HFFc6 (cell line): ENCODE measurements around the gene SLC7A9. TPM values are rescaled to one million over a fixed set of nuclear protein-coding genes. Genes with fewer than 3 reads are reported as not detected.

Experiments used
- DNase-seq: peaks from one replicate; pipeline ENCODE4 v3.0.0-alpha.2; 2018
- H3K27ac Mint-ChIP-seq: 2 replicates; pipeline ENCODE4 v1.8.0; 2020; ENCODE audit warnings: mild to moderate bottlenecking, mixed read lengths
- H3K27me3 Mint-ChIP-seq: 2 replicates; pipeline ENCODE4 v1.8.0; 2021; ENCODE audit warnings: mild to moderate bottlenecking, moderate library complexity, mixed read lengths; ENCODE audit not compliant: insufficient read depth
- H3K36me3 Mint-ChIP-seq: 2 replicates; pipeline ENCODE4 v1.8.0; 2021; ENCODE audit warnings: low read depth, mixed read lengths
- H3K4me1 Mint-ChIP-seq: 2 replicates; pipeline ENCODE4 v1.8.0; 2020; ENCODE audit warnings: low read depth, mixed read lengths
- H3K4me3 Mint-ChIP-seq: 2 replicates; pipeline ENCODE4 v1.8.0; 2020; ENCODE audit warnings: mild to moderate bottlenecking, moderate library complexity, mixed read lengths
- H3K9me3 Mint-ChIP-seq: 2 replicates; pipeline ENCODE4 v1.8.0; 2020; ENCODE audit warnings: mild to moderate bottlenecking, mixed read lengths
- total RNA-seq, 6 experiments: library from RNA; stranded (reverse); fragmentation: NEBNext Ultra II Directional; extraction: Animal tissue kit (Norgen Biotek cat#: 25700); gene quantifications; 2 replicates in 1 of 6; 3 replicates in 5 of 6; pipeline ENCODE4 v1.2.3, GENCODE V29; 2021
- TF ChIP-seq, protein P1 (sequence below): fragments of 200-600 bp; sonication (generic); IDR thresholded peaks from 2 replicates; pipeline ENCODE4 v1.5.0; 2021; ENCODE audit warnings: antibody characterized with exemption, mild to moderate bottlenecking

The SLC7A9 gene
- total RNA-seq, 6 experiments from 2014 or later: not detected

DNA sequence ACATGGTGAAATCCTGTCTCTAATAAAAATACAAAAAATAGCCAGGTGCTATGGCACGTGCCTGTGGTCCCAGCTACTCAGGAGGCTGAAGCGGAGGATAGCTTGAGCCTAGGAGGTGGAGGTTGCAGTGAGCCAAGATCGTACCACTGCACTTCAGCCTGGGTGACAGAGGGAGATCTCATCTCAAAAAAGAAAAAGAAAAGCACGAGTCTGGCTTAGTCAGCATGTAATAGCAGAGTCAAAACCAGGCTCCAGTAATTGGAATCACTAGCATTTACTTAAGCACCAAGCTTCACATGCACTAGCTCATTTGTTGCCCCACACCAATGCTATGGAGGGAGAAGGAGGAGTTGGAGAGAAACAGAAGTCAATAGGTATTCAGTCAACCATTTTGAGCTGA is 41.9 kb upstream of the SLC7A9 start:
- H3K27me3 Mint-ChIP-seq: no peaks in the 10 kb centered on the region; the same call in 1 of the 2 replicates
- DNase-seq: no peak
- H3K9me3 Mint-ChIP-seq: no peaks in the 10 kb centered on the region
- peaks cover 15% of the 10 kb centered on the region for H3K36me3 Mint-ChIP-seq
- no peak overlapping the region for H3K4me3 Mint-ChIP-seq
- H3K27ac Mint-ChIP-seq: no peak overlapping the region
- TF ChIP-seq, protein P1, sequence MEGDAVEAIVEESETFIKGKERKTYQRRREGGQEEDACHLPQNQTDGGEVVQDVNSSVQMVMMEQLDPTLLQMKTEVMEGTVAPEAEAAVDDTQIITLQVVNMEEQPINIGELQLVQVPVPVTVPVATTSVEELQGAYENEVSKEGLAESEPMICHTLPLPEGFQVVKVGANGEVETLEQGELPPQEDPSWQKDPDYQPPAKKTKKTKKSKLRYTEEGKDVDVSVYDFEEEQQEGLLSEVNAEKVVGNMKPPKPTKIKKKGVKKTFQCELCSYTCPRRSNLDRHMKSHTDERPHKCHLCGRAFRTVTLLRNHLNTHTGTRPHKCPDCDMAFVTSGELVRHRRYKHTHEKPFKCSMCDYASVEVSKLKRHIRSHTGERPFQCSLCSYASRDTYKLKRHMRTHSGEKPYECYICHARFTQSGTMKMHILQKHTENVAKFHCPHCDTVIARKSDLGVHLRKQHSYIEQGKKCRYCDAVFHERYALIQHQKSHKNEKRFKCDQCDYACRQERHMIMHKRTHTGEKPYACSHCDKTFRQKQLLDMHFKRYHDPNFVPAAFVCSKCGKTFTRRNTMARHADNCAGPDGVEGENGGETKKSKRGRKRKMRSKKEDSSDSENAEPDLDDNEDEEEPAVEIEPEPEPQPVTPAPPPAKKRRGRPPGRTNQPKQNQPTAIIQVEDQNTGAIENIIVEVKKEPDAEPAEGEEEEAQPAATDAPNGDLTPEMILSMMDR: no peak
- H3K4me1 Mint-ChIP-seq: no peaks in the 10 kb centered on the region

GRCh38 chr19:32910874-32911273 is 41.3 kb upstream of the SLC7A9 start:
- H3K9me3 Mint-ChIP-seq: no peaks in the 10 kb centered on the region; the same call in 1 of the 2 replicates

GRCh38 chr19:32910094-32910493 is 40.5 kb upstream of the SLC7A9 start:
- no peak for DNase-seq
- peaks cover 26% of the 10 kb centered on the region for H3K36me3 Mint-ChIP-seq
- no peak overlapping the region for H3K4me3 Mint-ChIP-seq
- no peak overlapping the region for H3K27ac Mint-ChIP-seq
- TF ChIP-seq, protein P1: no peak
- H3K27me3 Mint-ChIP-seq: no peaks in the 10 kb centered on the region; the same call in 1 of the 2 replicates
- no peaks in the 10 kb centered on the region; the same call in 1 of the 2 replicates for H3K9me3 Mint-ChIP-seq
- H3K4me1 Mint-ChIP-seq: no peaks in the 10 kb centered on the region

More at GRCh38 chr19:32910874-32911273, 41.3 kb upstream of the SLC7A9 start:
- peaks cover 21% of the 10 kb centered on the region for H3K36me3 Mint-ChIP-seq
- DNase-seq: no peak
- H3K4me1 Mint-ChIP-seq: no peaks in the 10 kb centered on the region
- no peaks in the 10 kb centered on the region; the same call in 1 of the 2 replicates for H3K27me3 Mint-ChIP-seq
- no peak overlapping the region for H3K27ac Mint-ChIP-seq
- TF ChIP-seq, protein P1: no peak
- no peak overlapping the region for H3K4me3 Mint-ChIP-seq

DNA sequence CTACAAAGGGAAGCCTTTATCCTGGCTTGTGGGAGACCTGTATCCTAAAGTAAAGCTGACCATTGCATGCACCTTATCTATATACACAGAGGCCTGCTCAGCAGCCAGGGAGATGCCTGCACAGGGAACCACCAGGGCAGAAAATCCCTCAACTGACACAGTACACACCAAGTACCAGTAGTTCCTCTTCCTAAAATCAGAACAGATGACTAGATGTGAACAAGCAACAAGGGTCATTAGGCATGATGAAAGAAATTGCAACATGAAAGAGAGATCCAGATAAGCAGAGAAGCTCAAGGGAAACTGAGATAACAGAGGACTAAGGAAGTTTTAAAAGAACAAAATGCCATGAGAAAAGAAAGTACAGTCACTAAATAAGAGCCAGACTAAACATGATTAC is 39.7 kb upstream of the SLC7A9 start:
- H3K36me3 Mint-ChIP-seq: peaks cover 26% of the 10 kb centered on the region
- no peak overlapping the region for H3K4me3 Mint-ChIP-seq
- no peak for DNase-seq
- H3K4me1 Mint-ChIP-seq: no peaks in the 10 kb centered on the region
- TF ChIP-seq, protein P1: no peak
- H3K9me3 Mint-ChIP-seq: no peaks in the 10 kb centered on the region; the same call in 1 of the 2 replicates
- no peaks in the 10 kb centered on the region; the same call in 1 of the 2 replicates for H3K27me3 Mint-ChIP-seq
- no peak overlapping the region for H3K27ac Mint-ChIP-seq

DNA sequence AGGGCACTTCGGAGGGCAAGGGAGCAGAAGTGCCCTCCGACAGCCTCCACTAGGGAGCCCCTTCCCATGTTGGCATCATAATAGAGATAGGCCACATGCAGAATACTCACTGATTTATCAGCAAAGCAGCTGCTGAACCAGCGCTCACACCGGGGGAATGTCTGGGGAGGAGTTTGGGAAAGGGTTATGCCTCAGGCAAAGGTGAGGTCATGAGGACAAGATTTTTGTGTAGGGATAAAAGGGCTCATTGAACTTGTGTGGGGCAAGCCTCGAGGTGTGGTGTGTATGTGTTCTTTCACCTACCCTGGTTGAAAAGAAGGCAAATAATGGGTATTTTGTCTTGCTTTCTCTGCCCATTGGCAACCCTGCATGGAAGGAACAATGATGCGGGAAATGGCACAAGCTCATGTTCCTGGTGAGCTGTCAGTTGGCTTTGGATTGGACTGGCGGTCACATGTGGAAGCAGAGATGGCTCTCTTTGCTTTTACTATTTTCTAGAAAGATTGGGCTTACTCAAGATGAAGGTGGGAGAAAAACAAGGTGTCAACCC is 39.1 kb upstream of the SLC7A9 start:
- Mint-ChIP-seq H3K27me3 (no peaks in the 10 kb centered on the region; the same call in 1 of the 2 replicates), H3K4me3 (no peak overlapping the region), H3K4me1 (no peaks in the 10 kb centered on the region), H3K27ac (no peak overlapping the region), H3K36me3 (peaks cover 26% of the 10 kb centered on the region), H3K9me3 (no peaks in the 10 kb centered on the region; the same call in 1 of the 2 replicates)
- no peak for DNase-seq
- TF ChIP-seq, protein P1: no peak
